Subcutaneous abdominal adipose tissue (tissue), 5 donors: Measurements from ENCODE around the gene PITPNM1.

Source experiments
- H3K27ac ChIP-seq: one replicate; pipeline ENCODE4 v1.7.0; 2013; ENCODE audit warnings: low read depth, mild to moderate bottlenecking, inconsistent platforms, low read length, moderate library complexity
- H3K27me3 ChIP-seq, 5 donors: one replicate each; pipeline ENCODE4 v1.7.0; 2013; ENCODE audit warnings: low read length in 5 of 5, inconsistent platforms in 1 of 5; ENCODE audit not compliant: control insufficient read depth in 5 of 5, insufficient read depth in 4 of 5
- H3K36me3 ChIP-seq, 5 donors: one replicate each; pipeline ENCODE4 v1.7.0; 2013; ENCODE audit warnings: low read length in 5 of 5; ENCODE audit not compliant: control insufficient read depth in 5 of 5, insufficient read depth in 5 of 5
- H3K4me1 ChIP-seq, 5 donors: one replicate each; pipeline ENCODE4 v1.7.0; 2013; ENCODE audit warnings: low read length in 5 of 5, mild to moderate bottlenecking in 3 of 5, moderate library complexity in 1 of 5; ENCODE audit not compliant: control insufficient read depth in 5 of 5, insufficient read depth in 5 of 5
- H3K4me3 ChIP-seq, 5 donors: one replicate each; pipeline ENCODE4 v1.7.0; 2013; ENCODE audit warnings: low read length in 5 of 5, low read depth in 1 of 5
- H3K9ac ChIP-seq, 5 donors: one replicate each; pipeline ENCODE4 v1.7.0; 2013; ENCODE audit warnings: low read length in 5 of 5, mild to moderate bottlenecking in 4 of 5, moderate library complexity in 3 of 5
- H3K9me3 ChIP-seq, 5 donors: one replicate each; pipeline ENCODE4 v1.7.0; 2013; ENCODE audit warnings: low read length in 5 of 5; ENCODE audit not compliant: control insufficient read depth in 5 of 5
- donor health status: healthy.
- donor health status: healthy.
- donor health status: healthy.
- donor health status: healthy.
- donor health status: healthy.

Gene PITPNM1

DNA sequence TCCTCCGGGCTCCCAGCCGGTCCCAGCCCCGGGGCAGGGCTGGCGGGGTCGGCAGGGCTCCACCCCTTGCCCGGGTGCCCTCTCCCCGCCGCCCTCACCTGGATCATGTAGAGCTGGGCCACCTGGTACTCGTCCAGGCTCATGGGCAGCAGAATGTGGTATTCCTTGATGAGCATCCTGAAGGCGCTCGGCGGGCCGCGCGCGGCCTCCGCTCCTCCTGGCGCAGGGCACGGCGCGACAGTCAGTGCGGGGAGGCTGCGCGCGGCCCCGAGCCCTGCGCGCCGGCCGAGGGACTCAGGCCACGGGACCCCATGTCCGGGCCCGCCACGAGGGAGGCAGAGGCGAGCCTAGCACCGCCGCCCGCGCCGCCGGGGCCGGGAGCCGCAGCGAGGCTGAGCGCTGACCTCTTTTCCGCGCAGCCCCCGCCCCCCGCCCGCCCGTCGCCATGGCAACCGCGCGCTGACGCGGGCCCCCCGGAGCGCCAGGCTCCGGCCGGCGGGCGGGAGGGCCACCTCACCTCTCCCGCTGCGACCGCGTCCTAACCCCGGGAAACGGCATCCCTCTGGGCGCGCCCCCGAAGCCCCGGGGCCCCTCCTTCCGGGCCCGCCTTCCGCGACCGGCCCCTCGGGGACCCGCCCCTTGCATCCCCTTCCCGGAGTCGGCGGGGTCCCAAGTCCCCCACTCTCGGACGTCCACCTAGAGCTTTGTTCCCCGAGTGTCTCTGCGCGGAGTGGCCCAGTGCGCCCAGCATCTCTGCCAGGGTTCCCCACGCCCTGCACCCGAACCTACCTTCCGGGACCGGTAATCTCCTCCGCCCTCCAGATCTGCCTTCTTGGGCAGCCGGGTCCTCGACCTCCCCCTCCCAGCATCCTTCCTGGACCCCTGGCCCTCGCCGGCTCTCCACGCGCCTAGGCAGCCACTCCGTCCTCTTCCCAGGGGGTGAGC is 886 bp downstream of the PITPNM1 start:
- peaks cover 0 to 21% (median 7%) of the 10 kb centered on the region in 5 donors for H3K36me3 ChIP-seq

DNA sequence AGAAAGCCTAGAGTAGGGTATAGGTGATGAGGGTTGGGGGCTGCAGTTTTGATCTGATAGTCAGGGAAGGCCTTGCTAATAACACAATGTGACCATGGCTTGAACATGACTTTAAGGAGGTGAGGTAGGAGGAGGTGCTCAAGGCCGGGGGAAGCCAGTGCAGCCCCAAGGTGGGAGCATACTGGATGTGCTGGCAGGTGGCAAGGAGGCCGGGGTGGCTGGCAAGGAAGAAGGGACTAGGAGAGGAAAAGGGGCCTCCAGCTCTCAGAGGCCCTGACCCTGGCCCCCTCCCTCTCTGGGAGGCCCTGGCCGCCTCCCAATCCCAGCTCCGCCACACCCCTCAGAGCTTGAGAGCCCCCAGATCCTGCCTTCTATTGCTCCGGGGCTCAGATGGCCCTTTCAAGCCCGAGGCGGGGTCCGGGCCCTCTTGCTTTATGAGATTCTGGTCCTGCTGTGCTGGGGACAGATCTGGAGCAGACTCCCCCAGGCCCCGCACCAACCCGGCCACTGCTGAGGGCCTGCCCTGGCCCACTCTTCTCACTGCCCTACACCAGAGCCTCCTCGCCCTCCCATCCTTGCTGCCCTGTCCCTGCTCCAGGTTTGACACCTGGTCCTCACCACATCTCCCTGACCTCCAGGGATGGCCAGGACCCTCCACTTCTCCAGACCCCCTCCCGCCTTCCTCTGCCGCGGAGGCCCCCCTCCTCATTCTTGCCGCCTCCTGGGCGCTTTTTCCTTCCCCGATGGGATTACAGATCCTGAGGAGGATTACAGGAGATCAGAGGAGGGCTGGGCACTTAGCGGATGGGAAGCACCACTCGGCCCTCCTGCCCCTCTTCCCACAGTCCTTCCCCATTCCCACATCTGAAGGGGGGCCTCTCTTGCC is 1.8 kb downstream of the PITPNM1 start:
- Histone ChIP-seq H3K27me3 (peaks cover 0 to 3% (median 0%) of the 10 kb centered on the region in 5 donors), H3K9me3 (no peaks in the 10 kb centered on the region), H3K4me3 (peak overlapping the region in 2 of 5 donors; percentile 72 to 79), H3K9ac (peak overlapping the region in 1 of 5 donors; percentile 48), H3K4me1 (peaks cover 2 to 52% (median 43%) of the 10 kb centered on the region in 5 donors), H3K36me3 (peaks cover 0 to 26% (median 9%) of the 10 kb centered on the region in 5 donors), H3K27ac (no peak overlapping the region)

More for the DNA sequence above, 886 bp downstream of the PITPNM1 start:
- peak overlapping the region in 4 of 5 donors; percentile 20 to 75 (median 52) for H3K9ac ChIP-seq
- H3K27me3 ChIP-seq: peaks cover 0 to 3% (median 0%) of the 10 kb centered on the region in 5 donors
- peak overlapping the region; percentile 87 for H3K27ac ChIP-seq
- H3K4me3 ChIP-seq: peak overlapping the region in 4 of 5 donors; percentile 64 to 79 (median 74)
- peaks cover 2 to 54% (median 46%) of the 10 kb centered on the region in 5 donors for H3K4me1 ChIP-seq
- no peaks in the 10 kb centered on the region for H3K9me3 ChIP-seq

DNA sequence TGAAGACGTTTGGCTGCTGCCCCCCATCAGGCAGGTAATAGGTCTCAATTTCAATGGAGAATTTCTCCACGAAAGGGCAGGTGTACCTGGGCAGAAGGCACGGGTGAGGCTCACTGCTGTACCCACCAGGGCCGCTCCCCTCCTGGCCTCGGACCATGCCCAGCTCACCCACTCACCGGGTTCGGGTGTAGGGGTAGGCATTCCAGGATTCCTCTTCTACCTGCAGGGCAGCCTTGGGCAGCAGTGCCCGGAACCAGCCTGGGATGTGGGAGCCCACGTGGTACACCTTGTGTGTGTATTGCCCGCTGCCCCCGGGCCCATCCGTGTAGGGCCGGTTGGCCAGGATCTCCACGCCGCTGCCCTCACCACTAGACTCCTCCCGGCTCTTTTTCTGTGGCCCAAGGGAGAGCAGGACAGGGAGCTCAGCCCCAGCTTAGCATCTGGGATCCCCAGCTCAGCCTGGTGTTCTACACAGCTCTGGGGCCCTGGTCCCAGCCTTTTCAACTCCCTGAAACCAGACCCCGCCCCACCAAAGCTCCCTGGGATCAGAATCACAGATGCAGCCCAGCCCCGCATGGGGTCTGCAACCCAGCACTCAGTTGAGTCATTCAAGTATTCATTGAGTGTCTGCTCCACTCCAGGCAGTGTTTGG is 2.7 kb downstream of the PITPNM1 start:
- no peaks in the 10 kb centered on the region for H3K9me3 ChIP-seq
- no peak overlapping the region for H3K27ac ChIP-seq
- peaks cover 0 to 35% (median 9%) of the 10 kb centered on the region in 5 donors for H3K36me3 ChIP-seq
- H3K4me1 ChIP-seq: peaks cover 2 to 48% (median 36%) of the 10 kb centered on the region in 5 donors
- peaks cover 0 to 3% (median 0%) of the 10 kb centered on the region in 5 donors for H3K27me3 ChIP-seq
- no peak overlapping the region for H3K9ac ChIP-seq
- H3K4me3 ChIP-seq: no peak overlapping the region

DNA sequence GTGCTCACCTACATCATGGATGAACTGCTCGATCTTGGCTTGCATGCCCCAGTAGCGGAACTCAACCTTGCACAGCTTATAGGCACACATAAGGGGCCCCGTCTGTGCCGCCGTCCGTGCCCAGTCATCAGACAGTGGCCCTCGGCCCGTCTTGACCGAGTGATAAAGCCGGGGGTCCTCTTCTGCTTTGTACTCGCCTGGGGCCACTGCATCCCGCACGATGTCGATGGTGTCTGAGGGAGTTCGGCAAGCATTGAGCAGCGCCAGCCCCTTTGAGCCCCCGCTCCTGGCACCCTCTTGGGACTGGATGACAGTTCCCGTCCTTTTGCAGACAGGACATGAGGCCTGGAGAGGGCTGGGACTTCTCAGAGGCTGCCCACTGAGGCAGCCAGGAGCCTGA is 3.3 kb downstream of the PITPNM1 start:
- Histone ChIP-seq H3K9me3 (no peaks in the 10 kb centered on the region), H3K4me3 (no peak overlapping the region), H3K36me3 (peaks cover 0 to 41% (median 9%) of the 10 kb centered on the region in 5 donors), H3K4me1 (peaks cover 2 to 42% (median 30%) of the 10 kb centered on the region in 5 donors), H3K27me3 (peaks cover 0 to 3% (median 0%) of the 10 kb centered on the region in 5 donors), H3K27ac (no peak overlapping the region), H3K9ac (no peak overlapping the region)

DNA sequence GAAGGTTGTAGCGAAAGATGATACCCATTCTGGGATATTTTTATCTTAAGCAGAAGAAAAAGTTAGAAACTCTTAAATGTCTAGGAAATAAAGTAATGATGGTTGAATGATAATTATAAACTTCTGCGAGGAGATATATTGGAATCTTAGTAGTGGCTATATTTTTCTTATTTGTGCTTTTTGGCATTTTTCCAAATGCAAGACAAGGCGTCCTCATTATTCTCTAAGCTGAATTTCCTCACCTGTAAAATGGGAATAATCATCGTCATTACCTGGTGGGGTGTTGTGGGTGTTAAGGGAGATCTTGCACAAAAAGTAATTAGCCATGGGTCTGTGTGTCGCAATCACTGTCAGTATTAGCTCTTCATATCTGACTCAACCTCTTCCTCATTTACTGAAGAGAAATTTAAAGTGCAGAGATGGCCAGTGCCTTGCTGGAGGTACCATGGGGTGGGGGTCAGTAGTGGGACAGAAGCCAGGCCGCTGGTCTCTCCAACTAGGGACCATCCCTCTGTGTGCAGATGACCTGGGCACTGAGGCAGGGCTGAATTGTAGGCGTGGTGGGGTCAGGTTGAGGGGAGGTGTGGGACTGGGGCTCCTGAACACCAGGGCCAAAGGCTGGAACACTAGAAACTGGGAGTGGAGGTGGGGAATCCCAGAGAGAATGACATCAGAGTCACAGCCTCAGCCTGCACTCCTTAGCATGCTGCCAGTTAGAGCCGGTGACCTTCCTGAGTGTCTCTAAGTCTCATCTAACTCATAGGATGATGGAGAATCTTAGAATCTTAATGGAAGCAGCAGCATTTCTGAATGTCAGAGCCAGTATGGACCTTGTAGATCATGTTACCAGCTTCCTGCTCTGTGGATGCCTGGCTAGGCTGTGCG is 4.1 kb downstream of the PITPNM1 start:
- Histone ChIP-seq H3K4me1 (peaks cover 2 to 34% (median 23%) of the 10 kb centered on the region in 5 donors), H3K4me3 (no peak overlapping the region), H3K27me3 (peaks cover 0 to 3% (median 0%) of the 10 kb centered on the region in 5 donors), H3K9ac (no peak overlapping the region), H3K27ac (no peak overlapping the region), H3K9me3 (no peaks in the 10 kb centered on the region), H3K36me3 (peaks cover 0 to 45% (median 9%) of the 10 kb centered on the region in 5 donors)

DNA sequence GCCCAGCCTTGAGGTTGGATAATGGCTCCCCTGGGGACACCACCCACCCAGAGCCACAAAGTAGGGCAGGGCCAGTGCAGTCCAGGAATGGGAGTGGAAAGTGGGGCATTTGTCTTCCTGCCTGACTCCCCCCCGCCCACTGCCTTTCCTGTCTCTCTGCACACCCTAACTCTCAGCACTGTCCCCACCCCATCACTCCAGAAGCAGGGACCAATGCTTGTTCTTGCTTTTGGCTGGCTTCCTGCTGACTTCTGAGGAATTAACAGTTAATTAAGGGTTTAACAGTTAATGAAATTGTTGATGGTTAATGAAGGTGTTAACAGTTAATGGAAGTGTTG is 4.7 kb downstream of the PITPNM1 start:
- H3K4me1 ChIP-seq: peaks cover 0 to 28% (median 16%) of the 10 kb centered on the region in 5 donors
- no peaks in the 10 kb centered on the region for H3K9me3 ChIP-seq
- H3K27me3 ChIP-seq: peaks cover 0 to 3% (median 0%) of the 10 kb centered on the region in 5 donors
- H3K27ac ChIP-seq: no peak overlapping the region
- H3K9ac ChIP-seq: no peak overlapping the region
- H3K4me3 ChIP-seq: no peak overlapping the region
- peaks cover 0 to 51% (median 13%) of the 10 kb centered on the region in 5 donors for H3K36me3 ChIP-seq

DNA sequence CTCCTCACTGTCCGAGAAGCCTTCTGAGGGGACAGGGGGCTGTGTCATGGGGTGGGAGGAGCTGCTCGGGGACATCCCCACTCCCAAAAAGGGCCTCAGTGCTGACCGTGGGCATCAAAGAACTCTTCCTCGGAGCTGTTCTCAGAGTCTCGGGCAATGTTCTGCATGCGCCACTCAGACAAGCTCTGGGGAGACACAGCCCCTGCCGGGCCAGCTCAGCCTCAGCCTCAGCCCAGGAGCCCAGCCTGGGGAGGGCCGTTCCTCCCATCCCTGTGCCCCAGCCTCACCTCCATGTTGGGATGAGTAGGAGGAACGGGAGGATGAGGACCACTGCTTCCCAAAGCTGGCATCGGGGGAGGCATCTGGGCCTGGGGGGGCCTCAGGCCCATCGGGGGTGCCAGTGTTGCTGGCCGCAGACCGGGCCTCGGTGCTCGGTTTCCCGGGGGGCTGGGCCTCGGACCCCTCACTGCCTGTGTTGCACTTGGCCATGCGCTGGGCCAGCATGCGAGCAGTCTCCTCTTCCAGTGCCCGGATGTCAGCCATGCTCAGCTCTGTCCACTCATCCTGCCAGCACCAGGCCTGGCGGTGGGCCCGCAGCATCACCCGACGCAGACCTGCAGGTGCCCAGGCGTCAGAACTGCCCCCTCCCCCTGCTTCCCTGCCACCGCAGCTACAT is 5.2 kb downstream of the PITPNM1 start:
- H3K4me3 ChIP-seq: no peak overlapping the region
- H3K36me3 ChIP-seq: peaks cover 0 to 56% (median 16%) of the 10 kb centered on the region in 5 donors
- H3K9me3 ChIP-seq: no peaks in the 10 kb centered on the region
- H3K27me3 ChIP-seq: peaks cover 0 to 3% (median 0%) of the 10 kb centered on the region in 5 donors
- H3K27ac ChIP-seq: no peak overlapping the region
- H3K4me1 ChIP-seq: peaks cover 0 to 24% (median 14%) of the 10 kb centered on the region in 5 donors
- H3K9ac ChIP-seq: no peak overlapping the region

DNA sequence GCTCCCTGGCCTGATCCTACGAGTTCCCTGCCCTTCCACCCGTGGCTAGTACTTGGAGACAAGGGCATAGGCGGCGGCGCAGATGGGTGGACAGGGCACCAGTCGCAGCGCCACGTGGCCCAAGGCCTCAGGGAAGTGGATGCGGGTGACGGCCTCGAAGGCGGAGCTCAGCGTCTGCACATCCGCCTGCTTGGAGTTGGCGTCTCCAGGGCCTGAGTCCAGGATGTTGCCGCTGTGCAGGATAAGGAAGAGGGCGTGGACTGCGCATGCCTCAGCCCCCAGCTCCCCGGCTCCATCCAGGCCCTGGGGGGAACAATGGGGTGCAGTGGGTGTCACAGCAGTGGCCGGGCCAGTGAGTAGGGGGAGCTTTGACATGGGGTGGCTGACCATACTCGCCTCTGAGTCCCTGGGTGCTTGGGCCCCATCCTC is 6.6 kb downstream of the PITPNM1 start:
- Histone ChIP-seq H3K9me3 (no peaks in the 10 kb centered on the region), H3K27me3 (no peaks in the 10 kb centered on the region), H3K36me3 (peaks cover 0 to 64% (median 21%) of the 10 kb centered on the region in 5 donors), H3K27ac (no peak overlapping the region), H3K4me1 (peaks cover 0 to 13% (median 3%) of the 10 kb centered on the region in 5 donors), H3K9ac (no peak overlapping the region), H3K4me3 (no peak overlapping the region)
